GM12892 (cell line): ENCODE results near the gene IL36A.

Experiments
- POLR2A ChIP-seq: IDR thresholded peaks from 2 replicates; pipeline ENCODE4 v1.6.1; 2011; ENCODE audit warnings: low read depth, low read length, control low read depth
- POLR2AphosphoS5 ChIP-seq: IDR thresholded peaks from 2 replicates; pipeline ENCODE4 v1.6.1; 2011; ENCODE audit warnings: low read depth, low read length, control low read depth
- TAF1 ChIP-seq: IDR thresholded peaks from 2 replicates; pipeline ENCODE4 v1.6.1; 2011; ENCODE audit warnings: low read depth, mild to moderate bottlenecking, control low read depth, low read length, borderline replicate concordance

DNA sequence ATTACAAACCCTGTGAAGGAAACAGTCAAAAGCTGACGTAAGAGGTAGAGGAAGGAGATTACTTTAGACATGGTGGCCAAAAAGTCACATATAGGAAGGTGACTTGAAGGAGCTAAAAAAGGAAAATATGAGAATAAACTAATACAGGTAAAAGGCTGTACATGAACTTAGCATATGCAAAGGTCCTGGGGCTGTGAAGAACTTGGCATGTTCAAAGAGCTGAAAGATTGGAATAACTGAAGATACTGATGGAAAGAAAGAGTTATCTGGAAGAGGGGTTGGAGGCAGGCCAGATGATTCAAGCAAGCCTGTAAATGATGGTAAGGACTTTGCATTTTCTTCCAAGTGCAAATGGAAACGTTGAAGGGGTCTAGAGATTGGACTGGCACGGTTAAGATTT, 13.2 kb downstream of the IL36A start:
- no peak for TF ChIP-seq POLR2AphosphoS5
- TF ChIP-seq TAF1: no peak
- no peak for TF ChIP-seq POLR2A
